Upper lobe of left lung (tissue), 4 donors: ENCODE data around the gene PIN1.

Experiments
- CTCF ChIP-seq, 6 experiments: fragments of 450-650 bp in 4 of 6; fragments of 200-600 bp in 2 of 6; sonication (generic) in 2 of 6; IDR thresholded peaks; one replicate each; pipeline ENCODE4 v1.5.1; 2016 to 2019; ENCODE audit warnings: antibody characterized with exemption in 6 of 6
- POLR2A ChIP-seq, 4 donors: fragments of 450-650 bp; IDR thresholded peaks; one replicate each; pipeline ENCODE4 v1.5.1; 2016 to 2017; ENCODE audit warnings: antibody characterized with exemption in 4 of 4, mild to moderate bottlenecking in 2 of 4
- POLR2AphosphoS5 ChIP-seq, 2 donors: sonication (generic); formaldehyde crosslinking; IDR thresholded peaks; one replicate each; pipeline ENCODE4 v1.5.1; 2017; ENCODE audit warnings: antibody characterized with exemption in 2 of 2

GRCh38 chr19:9806803-9807202, 28.3 kb upstream of the PIN1 start:
- TF ChIP-seq CTCF (IDR thresholded peaks at IDR 0.05) = no peak
- TF ChIP-seq POLR2A (IDR thresholded peaks at IDR 0.05) = no peak
- TF ChIP-seq POLR2AphosphoS5 (IDR thresholded peaks at IDR 0.05) = no peak
